CD4-positive, alpha-beta T cell treated with Interleukin-2 at 100 ng/mL for 4 hours (primary cell): ENCODE data around the gene UXS1.

Experiments used
- DNase-seq: peaks from one replicate; pipeline ENCODE4 v3.0.0-alpha.2; 2020; ENCODE audit warnings: low spot score

Gene UXS1

GRCh38 chr2:106129592-106129991 lies 64.5 kb downstream of the UXS1 start:
- no peak for DNase-seq

GRCh38 chr2:106129150-106129549 lies 65.0 kb downstream of the UXS1 start:
- DNase-seq: no peak

GRCh38 chr2:106127776-106128268 lies 66.3 kb downstream of the UXS1 start:
- DNase-seq: no peak

- DNase-seq: no peak
These were observed 66.8 kb downstream of the UXS1 start for GRCh38 chr2:106127282-106127771.

- DNase-seq: no peak
These were observed 67.3 kb downstream of the UXS1 start for GRCh38 chr2:106126705-106127281.

- no peak for DNase-seq
These were observed 67.8 kb downstream of the UXS1 start for GRCh38 chr2:106126295-106126694.

GRCh38 chr2:106124905-106125549 lies 69.1 kb downstream of the UXS1 start:
- DNase-seq: no peak

GRCh38 chr2:106124106-106124756 lies 69.9 kb downstream of the UXS1 start:
- DNase-seq: no peak

- no peak for DNase-seq
These were observed 71.9 kb downstream of the UXS1 start for GRCh38 chr2:106122157-106122556.

GRCh38 chr2:106120432-106120831 lies 73.7 kb downstream of the UXS1 start:
- no peak for DNase-seq

GRCh38 chr2:106119074-106119473 lies 75.0 kb downstream of the UXS1 start:
- no peak for DNase-seq

- DNase-seq: no peak
These were observed 76.0 kb downstream of the UXS1 start for GRCh38 chr2:106117882-106118684.

- no peak for DNase-seq
These were observed 76.8 kb downstream of the UXS1 start for GRCh38 chr2:106117347-106117746.

- DNase-seq: no peak
These were observed 77.9 kb downstream of the UXS1 start for GRCh38 chr2:106116248-106116647.

- DNase-seq: no peak
These were observed 78.4 kb downstream of the UXS1 start for GRCh38 chr2:106115665-106116064.

- DNase-seq: no peak
These were observed 78.9 kb downstream of the UXS1 start for GRCh38 chr2:106115250-106115649.

- no peak for DNase-seq
These were observed 79.9 kb downstream of the UXS1 start for GRCh38 chr2:106114166-106114565.

- no peak for DNase-seq
These were observed 80.6 kb downstream of the UXS1 start for GRCh38 chr2:106113361-106113966.

- no peak for DNase-seq
These were observed 82.1 kb downstream of the UXS1 start for GRCh38 chr2:106111882-106112571.

GRCh38 chr2:106109675-106110424 lies 84.3 kb downstream of the UXS1 start:
- no peak for DNase-seq

GRCh38 chr2:106108791-106109190 lies 85.3 kb downstream of the UXS1 start:
- DNase-seq: no peak
